ENCODE data around the gene ADAMTS2.

The ADAMTS2 gene

DNA sequence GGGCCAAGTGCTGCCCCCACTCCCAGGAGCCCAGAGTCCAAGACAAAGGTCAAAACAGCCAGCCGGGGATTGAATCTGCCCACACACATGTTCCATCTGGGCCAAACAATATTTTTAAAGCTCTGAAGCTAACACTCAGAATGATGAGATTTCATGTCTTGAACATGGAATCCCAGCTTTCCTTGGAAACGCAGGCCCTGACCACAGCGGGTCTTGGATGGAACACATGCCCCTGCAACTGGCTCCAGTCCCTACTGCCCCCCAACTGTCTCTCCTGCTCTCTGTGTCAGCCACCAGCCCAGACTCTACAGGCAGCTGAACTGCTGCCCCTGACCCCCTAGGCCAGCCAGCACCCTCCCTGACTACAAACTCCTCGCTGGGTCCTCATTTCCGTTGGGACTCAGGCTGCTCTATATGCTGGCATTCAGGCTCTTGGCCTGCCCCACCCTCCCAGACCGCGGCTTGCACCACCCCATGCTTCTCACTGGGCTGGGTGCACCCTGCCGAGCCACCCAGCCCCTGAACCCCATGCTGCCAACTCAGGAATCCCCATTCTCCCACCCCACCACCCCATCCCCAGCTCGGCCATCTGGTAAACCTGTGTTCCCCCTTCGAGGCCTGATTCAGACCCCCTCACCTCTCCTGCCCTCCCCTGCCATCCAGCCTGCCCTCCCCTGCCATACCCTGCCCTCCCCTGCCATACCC lies 71.7 kb downstream of the ADAMTS2 start:
- ChIA-PET CTCF (interaction anchor here (0.9 to 3.3 kb wide), 3 partner anchors 8 to 106 kb away, joined by 3 to 13 read pairs (median 3); no protein-coding TSS in a partner anchor), POLR2A (interaction anchor here (0.6 kb wide), 1 partner anchor 20 kb away, joined by 3 read pairs; no protein-coding TSS in a partner anchor)
- TF ChIP-seq, protein P1, sequence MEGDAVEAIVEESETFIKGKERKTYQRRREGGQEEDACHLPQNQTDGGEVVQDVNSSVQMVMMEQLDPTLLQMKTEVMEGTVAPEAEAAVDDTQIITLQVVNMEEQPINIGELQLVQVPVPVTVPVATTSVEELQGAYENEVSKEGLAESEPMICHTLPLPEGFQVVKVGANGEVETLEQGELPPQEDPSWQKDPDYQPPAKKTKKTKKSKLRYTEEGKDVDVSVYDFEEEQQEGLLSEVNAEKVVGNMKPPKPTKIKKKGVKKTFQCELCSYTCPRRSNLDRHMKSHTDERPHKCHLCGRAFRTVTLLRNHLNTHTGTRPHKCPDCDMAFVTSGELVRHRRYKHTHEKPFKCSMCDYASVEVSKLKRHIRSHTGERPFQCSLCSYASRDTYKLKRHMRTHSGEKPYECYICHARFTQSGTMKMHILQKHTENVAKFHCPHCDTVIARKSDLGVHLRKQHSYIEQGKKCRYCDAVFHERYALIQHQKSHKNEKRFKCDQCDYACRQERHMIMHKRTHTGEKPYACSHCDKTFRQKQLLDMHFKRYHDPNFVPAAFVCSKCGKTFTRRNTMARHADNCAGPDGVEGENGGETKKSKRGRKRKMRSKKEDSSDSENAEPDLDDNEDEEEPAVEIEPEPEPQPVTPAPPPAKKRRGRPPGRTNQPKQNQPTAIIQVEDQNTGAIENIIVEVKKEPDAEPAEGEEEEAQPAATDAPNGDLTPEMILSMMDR (IDR thresholded peaks at IDR 0.05; ENCODE audit: insufficient read depth, low read length, missing control alignments), result no peak
- DNase-seq (ENCODE audit: low read depth, low spot score), result no peak
- H3K4me3 ChIP-seq (ENCODE audit: low read depth, low read length), result no peak overlapping the region

DNA sequence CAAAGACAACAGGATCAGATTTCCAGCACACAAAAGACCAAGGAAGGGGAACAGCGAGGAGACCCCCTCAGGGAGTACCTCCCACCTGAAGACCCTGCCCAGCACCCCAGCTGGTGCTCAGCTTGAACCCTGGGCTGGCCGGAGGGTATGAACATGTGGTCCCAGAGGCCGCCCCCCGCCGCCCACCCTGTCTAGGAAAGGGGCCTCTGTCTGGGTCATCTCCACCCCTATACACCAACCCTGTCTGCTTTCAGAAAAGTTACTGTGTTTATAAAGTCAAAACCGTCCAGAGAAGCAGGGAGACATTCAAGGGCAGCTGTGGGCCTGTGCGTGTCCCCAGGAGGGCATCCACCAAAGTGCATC lies 72.2 kb downstream of the ADAMTS2 start:
- no peak overlapping the region for H3K4me3 ChIP-seq (ENCODE audit: low read depth, low read length)
- TF ChIP-seq, protein P1 (IDR thresholded peaks at IDR 0.05; ENCODE audit: insufficient read depth, low read length, missing control alignments), result no peak
- ChIA-PET POLR2A (no interaction called here), CTCF (interaction anchor here (0.9 kb wide), 1 partner anchor 37 kb away, joined by 3 read pairs; no protein-coding TSS in a partner anchor)
- DNase-seq (ENCODE audit: low read depth, low spot score), result no peak

DNA sequence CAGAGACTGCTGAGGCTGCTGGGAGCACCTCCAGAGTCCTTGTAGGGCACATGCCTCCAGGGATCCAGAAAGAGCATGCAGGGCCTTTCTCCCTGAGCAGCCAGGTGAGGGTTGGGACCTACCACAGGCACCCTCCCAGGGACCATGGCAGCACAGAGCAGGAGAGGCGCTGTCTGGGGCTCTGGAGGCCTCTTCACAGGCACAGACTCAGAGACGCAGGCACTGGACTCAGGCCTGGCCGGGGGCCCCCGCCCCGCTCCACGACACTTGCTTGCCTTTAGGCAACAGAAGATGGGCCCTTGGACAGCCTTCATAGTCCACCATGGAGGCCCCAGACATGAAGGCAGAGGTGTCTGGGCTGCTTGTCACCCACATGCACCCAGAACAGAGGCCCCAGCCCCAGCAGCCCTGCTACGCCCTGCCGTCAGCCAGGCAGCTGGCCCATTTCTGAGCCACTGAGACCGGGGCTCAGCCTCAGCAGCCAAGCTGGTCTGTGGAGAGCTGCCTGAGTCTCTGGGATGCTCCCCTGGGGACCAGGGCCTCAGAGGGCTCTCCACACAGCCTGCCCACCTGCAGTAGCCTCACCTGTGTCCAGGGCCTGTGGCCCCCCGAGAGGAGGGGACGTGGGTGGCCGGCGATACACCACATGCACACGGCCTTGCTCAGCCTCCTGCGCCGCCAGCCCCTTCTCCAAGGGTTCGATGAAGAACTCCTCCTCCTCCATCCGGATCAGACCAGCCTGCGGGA lies 72.8 kb downstream of the ADAMTS2 start:
- ChIA-PET POLR2A (no interaction called here), CTCF (no interaction called here)
- H3K4me3 ChIP-seq (ENCODE audit: low read depth, low read length), result no peak overlapping the region
- TF ChIP-seq, protein P1 (IDR thresholded peaks at IDR 0.05; ENCODE audit: insufficient read depth, low read length, missing control alignments), result no peak
- DNase-seq (ENCODE audit: low read depth, low spot score), result no peak

DNA sequence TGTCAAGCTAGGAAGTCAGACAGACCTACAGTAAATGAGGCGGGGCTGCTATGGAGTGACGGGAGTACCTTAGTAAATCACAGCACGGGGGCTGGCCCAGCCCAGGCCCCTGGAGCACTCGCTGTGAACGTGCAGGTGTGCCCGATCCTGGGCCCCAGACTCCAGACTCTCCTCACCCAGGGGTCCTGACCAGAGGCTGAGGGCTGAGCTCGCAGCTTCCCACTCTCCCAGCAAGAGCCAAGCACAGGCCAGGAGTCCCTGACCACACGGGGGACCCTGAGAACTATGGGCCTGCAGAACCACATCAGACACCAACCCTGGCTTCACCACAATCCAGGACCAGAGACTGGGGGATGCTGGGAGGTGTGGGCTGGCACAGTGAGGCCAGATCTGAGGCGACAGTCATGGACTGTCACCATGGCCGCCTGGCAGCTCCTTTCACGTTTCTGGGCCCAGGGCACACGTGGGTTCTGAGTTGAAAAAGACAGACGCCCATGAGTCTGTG lies 73.4 kb downstream of the ADAMTS2 start:
- ChIA-PET CTCF (no interaction called here), POLR2A (no interaction called here)
- TF ChIP-seq, protein P1 (IDR thresholded peaks at IDR 0.05; ENCODE audit: insufficient read depth, low read length, missing control alignments), result no peak
- no peak for DNase-seq (ENCODE audit: low read depth, low spot score)
- H3K4me3 ChIP-seq (ENCODE audit: low read depth, low read length), result no peak overlapping the region

DNA sequence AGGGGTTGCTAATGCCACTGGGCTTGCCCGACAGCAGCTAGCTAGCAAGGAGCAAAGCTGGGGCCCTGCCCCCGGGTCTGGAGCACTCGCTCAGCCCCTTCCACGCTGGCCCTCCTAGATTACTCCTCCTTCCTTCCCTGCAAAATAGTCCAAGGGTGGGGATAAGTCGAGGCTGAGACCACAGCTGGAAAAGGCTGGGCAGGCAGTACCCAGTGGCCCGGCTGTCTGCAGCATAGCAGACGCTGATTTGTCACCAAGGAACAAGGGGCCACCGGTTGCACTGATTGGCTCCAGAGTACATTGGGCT lies 73.9 kb downstream of the ADAMTS2 start:
- ChIA-PET CTCF (no interaction called here), POLR2A (interaction anchor here (0.7 kb wide), 1 partner anchor 352 kb away, joined by 3 read pairs; the partner anchor contains the start of gene HNRNPH1)
- DNase-seq (ENCODE audit: low read depth, low spot score), result no peak
- TF ChIP-seq, protein P1 (IDR thresholded peaks at IDR 0.05; ENCODE audit: insufficient read depth, low read length, missing control alignments), result no peak
- H3K4me3 ChIP-seq (ENCODE audit: low read depth, low read length), result no peak overlapping the region
